IMR-90 (cell line): Measurements from ENCODE around the gene CYP21A2.
"Not testable (repeated sequence)": the region's sequence is repeated elsewhere in the genome, so short reads cannot be mapped to it uniquely, and the experiment has no call there.

Experiments used
- BHLHE40 ChIP-seq: fragments of 150-350 bp; IDR thresholded peaks from 2 replicates; pipeline ENCODE4 v1.6.1; 2016; ENCODE audit warnings: mild to moderate bottlenecking, low read depth, low read length
- CEBPB ChIP-seq: IDR thresholded peaks from 2 replicates; pipeline ENCODE4 v1.6.1; 2012; ENCODE audit warnings: low read depth, low read length, improper control_type of control experiment
- FOS ChIP-seq: fragments of 150-350 bp; IDR thresholded peaks from 2 replicates; pipeline ENCODE4 v1.6.1; 2016; ENCODE audit warnings: low read depth, low read length
- MXI1 ChIP-seq: IDR thresholded peaks from 2 replicates; pipeline ENCODE4 v1.6.1; 2012; ENCODE audit warnings: low read depth, mild to moderate bottlenecking, low read length, moderate library complexity, borderline replicate concordance
- POLR2A ChIP-seq: IDR thresholded peaks from 2 replicates; pipeline ENCODE4 v1.6.1; 2012; ENCODE audit warnings: mild to moderate bottlenecking, low read depth, low read length
- RAD21 ChIP-seq: IDR thresholded peaks from 2 replicates; pipeline ENCODE4 v1.6.1; 2012; ENCODE audit warnings: low read length, improper control_type of control experiment
- RCOR1 ChIP-seq: IDR thresholded peaks from 2 replicates; pipeline ENCODE4 v1.6.1; 2012; ENCODE audit warnings: mild to moderate bottlenecking, low read length, improper control_type of control experiment; ENCODE audit not compliant: insufficient replicate concordance
- RFX5 ChIP-seq: IDR thresholded peaks from 2 replicates; pipeline ENCODE4 v1.8.0; 2012; ENCODE audit warnings: low read depth, mild to moderate bottlenecking, low read length, moderate library complexity
- SMC3 ChIP-seq: fragments of 150-350 bp; IDR thresholded peaks from 2 replicates; pipeline ENCODE4 v1.6.1; 2016; ENCODE audit warnings: low read depth, mild to moderate bottlenecking, antibody characterized with exemption, low read length, moderate library complexity
- TF ChIP-seq, protein P1 (sequence below): conservative IDR thresholded peaks from 2 replicates; pipeline ENCODE4 v1.5.1; 2012; ENCODE audit warnings: mild to moderate bottlenecking, low read depth, low read length, improper control_type of control experiment
- TF ChIP-seq, protein P2 (sequence below): fragments of 150-350 bp; IDR thresholded peaks from 2 replicates; pipeline ENCODE4 v1.6.1; 2017; ENCODE audit warnings: mild to moderate bottlenecking, antibody characterized with exemption, low read length, low read depth
- TF ChIP-seq, protein P3 (sequence below): fragments of 150-350 bp; IDR thresholded peaks from 2 replicates; pipeline ENCODE4 v1.6.1; 2016; ENCODE audit warnings: low read depth, mild to moderate bottlenecking, low read length, moderate library complexity, borderline replicate concordance

DNA sequence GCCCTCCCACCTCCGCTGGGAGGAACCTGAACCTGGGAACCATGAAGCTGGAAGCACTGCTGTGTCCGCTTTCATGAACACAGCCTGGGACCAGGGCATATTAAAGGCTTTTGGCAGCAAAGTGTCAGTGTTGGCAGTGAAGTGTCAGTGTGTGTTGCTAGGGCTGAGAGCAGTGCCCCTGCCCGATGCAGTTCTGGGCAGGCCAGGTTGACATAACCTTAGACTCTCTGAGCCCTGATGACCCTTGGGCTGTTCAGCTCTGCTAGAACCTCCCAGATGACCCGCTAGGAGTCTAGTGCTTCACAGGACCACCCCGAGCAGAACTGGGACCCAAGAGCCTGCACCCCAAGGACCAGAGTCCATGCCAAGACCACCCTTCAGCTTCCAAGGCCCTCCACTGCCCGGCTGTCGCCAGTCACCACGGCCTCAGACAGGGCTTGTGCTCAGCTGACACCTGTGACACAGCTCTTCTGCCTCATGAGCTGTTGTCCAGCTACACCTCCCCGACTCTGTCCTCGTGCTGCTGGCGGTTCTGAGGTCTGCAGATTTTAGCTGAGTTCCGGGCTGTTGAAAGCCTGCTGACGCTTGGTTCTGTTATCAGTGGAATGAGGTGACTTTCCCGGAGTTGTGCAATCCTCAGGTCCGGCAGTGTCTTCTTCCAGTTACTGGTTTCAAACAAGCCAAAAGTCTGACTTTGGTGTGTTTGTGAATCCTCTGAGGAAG, 35.5 kb upstream of the CYP21A2 start:
- TF ChIP-seq, protein P1, sequence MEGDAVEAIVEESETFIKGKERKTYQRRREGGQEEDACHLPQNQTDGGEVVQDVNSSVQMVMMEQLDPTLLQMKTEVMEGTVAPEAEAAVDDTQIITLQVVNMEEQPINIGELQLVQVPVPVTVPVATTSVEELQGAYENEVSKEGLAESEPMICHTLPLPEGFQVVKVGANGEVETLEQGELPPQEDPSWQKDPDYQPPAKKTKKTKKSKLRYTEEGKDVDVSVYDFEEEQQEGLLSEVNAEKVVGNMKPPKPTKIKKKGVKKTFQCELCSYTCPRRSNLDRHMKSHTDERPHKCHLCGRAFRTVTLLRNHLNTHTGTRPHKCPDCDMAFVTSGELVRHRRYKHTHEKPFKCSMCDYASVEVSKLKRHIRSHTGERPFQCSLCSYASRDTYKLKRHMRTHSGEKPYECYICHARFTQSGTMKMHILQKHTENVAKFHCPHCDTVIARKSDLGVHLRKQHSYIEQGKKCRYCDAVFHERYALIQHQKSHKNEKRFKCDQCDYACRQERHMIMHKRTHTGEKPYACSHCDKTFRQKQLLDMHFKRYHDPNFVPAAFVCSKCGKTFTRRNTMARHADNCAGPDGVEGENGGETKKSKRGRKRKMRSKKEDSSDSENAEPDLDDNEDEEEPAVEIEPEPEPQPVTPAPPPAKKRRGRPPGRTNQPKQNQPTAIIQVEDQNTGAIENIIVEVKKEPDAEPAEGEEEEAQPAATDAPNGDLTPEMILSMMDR, result not testable (repeated sequence)
- TF ChIP-seq, protein P2, sequence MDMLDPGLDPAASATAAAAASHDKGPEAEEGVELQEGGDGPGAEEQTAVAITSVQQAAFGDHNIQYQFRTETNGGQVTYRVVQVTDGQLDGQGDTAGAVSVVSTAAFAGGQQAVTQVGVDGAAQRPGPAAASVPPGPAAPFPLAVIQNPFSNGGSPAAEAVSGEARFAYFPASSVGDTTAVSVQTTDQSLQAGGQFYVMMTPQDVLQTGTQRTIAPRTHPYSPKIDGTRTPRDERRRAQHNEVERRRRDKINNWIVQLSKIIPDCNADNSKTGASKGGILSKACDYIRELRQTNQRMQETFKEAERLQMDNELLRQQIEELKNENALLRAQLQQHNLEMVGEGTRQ, result not testable (repeated sequence)
- not testable (repeated sequence) for TF ChIP-seq RFX5, RCOR1, POLR2A, CEBPB, MXI1, FOS, SMC3, RAD21, BHLHE40
- TF ChIP-seq, protein P3, sequence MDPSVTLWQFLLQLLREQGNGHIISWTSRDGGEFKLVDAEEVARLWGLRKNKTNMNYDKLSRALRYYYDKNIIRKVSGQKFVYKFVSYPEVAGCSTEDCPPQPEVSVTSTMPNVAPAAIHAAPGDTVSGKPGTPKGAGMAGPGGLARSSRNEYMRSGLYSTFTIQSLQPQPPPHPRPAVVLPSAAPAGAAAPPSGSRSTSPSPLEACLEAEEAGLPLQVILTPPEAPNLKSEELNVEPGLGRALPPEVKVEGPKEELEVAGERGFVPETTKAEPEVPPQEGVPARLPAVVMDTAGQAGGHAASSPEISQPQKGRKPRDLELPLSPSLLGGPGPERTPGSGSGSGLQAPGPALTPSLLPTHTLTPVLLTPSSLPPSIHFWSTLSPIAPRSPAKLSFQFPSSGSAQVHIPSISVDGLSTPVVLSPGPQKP, result not testable (repeated sequence)
